Measurements from ENCODE around the gene POLRMT.
"Not testable (repeated sequence)": the region's sequence is repeated elsewhere in the genome, so short reads cannot be mapped to it uniquely, and the experiment has no call there.

POLRMT gene

DNA sequence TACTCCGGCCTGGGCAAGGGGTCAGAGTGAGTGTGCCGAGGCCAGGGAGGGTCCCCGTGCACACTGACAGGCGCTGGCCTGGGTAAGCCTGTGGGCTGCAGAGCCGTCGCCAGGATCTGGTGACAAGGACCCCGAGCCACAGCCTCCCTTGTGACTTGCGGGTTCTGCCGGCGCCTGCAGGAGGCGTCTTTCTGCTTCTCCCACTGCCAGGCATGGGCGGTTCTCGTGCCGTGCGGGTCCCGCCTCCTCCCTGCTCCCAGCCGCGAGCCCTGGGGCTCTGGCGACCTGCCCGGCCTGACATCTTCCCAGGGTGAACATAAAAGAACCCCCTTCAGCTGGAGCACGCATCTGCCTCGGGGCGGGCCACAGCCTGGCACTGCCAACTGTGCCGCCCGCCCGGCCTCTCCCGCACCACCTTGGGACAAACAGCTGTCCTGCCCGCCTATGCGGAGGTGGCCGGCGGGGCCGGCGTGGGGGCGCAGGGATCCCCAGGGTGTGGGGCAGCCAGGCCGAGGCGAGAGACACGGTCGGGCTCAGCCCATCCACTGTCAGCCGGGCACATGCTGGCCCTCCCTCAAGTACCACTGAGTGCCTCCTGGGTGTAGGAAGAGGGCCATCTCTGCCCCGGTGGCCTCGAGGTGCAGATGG lies 45.1 kb downstream of the POLRMT start:
- peak; percentile 77 for DNase-seq
- TF ChIP-seq CTCF (IDR thresholded peaks at IDR 0.05; ENCODE audit: low read depth, low read length, missing control alignments): peak; percentile 88
- H3K36me3 ChIP-seq (replicated peaks): no peaks in the 10 kb centered on the region
- in situ Hi-C loops (cut with HindIII; ENCODE audit: low pct_ligation_motif_present, low sequenced_read_pairs): no loop called here
- no peak overlapping the region for H3K4me3 ChIP-seq (ENCODE audit: low read depth, low read length)
- no peak overlapping the region for H3K27ac ChIP-seq
- H3K27me3 ChIP-seq (replicated peaks): no peaks in the 10 kb centered on the region

- H3K27me3 ChIP-seq (replicated peaks): no peaks in the 10 kb centered on the region
- H3K4me3 ChIP-seq (ENCODE audit: low read depth, low read length): no peak overlapping the region
- in situ Hi-C loops (cut with HindIII; ENCODE audit: low pct_ligation_motif_present, low sequenced_read_pairs): no loop called here
- no peak overlapping the region for H3K27ac ChIP-seq
- no peak for TF ChIP-seq CTCF (IDR thresholded peaks at IDR 0.05; ENCODE audit: low read depth, low read length, missing control alignments)
- H3K36me3 ChIP-seq (replicated peaks): peaks cover 13% of the 10 kb centered on the region
- DNase-seq: no peak
Measured at GRCh38 chr19:585551-586110, 47.7 kb downstream of the POLRMT start.

DNA sequence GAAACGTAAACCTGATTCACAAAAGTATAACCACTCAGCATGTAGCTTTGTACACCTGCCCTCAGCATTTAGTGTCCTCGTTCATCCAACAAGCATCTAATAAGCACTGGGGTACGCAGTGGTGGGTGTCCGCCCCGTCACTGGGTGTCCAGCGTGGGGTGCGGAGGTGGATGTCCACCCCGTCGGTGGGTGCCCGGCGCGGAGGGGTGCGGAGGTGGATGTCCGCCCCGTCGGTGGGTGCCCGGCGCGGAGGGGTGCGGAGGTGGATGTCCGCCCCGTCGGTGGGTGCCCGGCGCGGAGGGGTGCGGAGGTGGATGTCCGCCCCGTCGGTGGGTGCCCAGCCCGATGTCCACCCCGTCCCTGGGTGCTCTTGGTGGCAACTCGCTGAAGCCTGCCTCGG lies 48.2 kb downstream of the POLRMT start:
- peaks cover 17% of the 10 kb centered on the region for H3K36me3 ChIP-seq (replicated peaks)
- H3K27me3 ChIP-seq (replicated peaks); DNase-seq; H3K4me3 ChIP-seq (ENCODE audit: low read depth, low read length); H3K27ac ChIP-seq; in situ Hi-C loops (cut with HindIII; ENCODE audit: low pct_ligation_motif_present, low sequenced_read_pairs): not testable (repeated sequence)

DNA sequence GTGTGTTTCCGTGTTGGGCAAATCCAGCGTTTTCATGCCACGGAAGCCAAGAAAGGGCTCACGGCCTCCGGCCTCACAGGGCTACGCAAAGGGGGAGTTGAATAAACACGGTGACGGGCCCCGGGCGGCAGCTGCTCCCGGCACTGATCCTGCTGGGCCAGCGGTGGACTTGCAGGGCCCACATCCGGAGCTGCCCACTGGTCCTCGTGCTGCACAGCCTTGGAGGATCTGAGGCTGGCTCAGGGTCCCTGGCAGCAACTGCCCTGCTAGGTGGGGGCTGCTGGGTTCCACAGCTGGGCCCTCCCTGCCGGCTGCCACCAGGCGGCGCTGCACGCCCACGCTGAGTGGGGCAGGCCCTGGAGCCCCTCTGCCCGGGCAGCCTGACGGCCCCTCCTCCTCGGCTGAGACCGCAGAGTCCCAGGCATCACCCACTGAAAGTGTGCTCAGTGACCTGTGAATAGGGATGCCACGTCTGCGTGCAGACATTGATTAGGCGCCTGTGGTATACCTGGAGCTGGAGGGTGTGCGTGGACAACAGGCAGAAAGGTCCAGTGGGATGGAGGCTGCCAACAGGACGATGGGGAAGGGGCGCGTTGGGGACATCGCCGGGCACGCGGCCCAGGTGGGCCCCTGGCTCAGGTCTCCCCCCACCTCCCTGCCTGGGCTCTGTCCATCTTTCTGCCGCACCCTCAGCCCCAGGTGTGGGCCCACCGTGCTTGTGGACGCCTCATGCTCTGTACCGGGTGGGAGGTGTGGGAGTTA lies 48.9 kb downstream of the POLRMT start:
- H3K27ac ChIP-seq: no peak overlapping the region
- in situ Hi-C loops (cut with HindIII; ENCODE audit: low pct_ligation_motif_present, low sequenced_read_pairs): no loop called here
- DNase-seq: no peak
- H3K27me3 ChIP-seq (replicated peaks): no peaks in the 10 kb centered on the region
- peaks cover 24% of the 10 kb centered on the region for H3K36me3 ChIP-seq (replicated peaks)
- TF ChIP-seq CTCF (IDR thresholded peaks at IDR 0.05; ENCODE audit: low read depth, low read length, missing control alignments): peak; percentile 80
- no peak overlapping the region for H3K4me3 ChIP-seq (ENCODE audit: low read depth, low read length)

DNA sequence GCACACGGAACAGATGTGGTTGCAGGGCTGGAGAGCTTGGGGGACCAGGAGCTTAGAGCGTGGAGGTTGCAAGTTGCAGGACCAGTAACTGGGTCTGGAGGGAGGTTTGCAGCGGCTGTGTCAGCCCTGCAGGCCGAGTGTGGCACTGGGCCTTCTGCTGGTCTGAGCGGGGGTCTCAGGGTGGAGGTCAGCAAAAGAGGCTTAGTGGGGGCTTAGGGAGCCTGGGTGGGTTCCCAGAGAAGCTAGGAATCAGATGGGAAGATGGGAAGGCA lies 49.4 kb downstream of the POLRMT start:
- in situ Hi-C loops (cut with HindIII; ENCODE audit: low pct_ligation_motif_present, low sequenced_read_pairs): no loop called here
- no peaks in the 10 kb centered on the region for H3K27me3 ChIP-seq (replicated peaks)

More for the DNA sequence above, 49.4 kb downstream of the POLRMT start:
- no peak for TF ChIP-seq CTCF (IDR thresholded peaks at IDR 0.05; ENCODE audit: low read depth, low read length, missing control alignments)
- H3K4me3 ChIP-seq (ENCODE audit: low read depth, low read length): no peak overlapping the region
- DNase-seq: no peak
- H3K27ac ChIP-seq: no peak overlapping the region
- H3K36me3 ChIP-seq (replicated peaks): peaks cover 27% of the 10 kb centered on the region
